G401.6 (cell line): ENCODE data around the gene MPP2.
"Not testable (repeated sequence)": the region's sequence is repeated elsewhere in the genome, so short reads cannot be mapped to it uniquely, and the experiment has no call there.

Source experiments
- FAIRE-seq: peaks from 2 replicates; lab custom pipeline; 2012; peaks lifted over from hg19 to GRCh38; lab: Jason Lieb, UNC

Gene MPP2

DNA sequence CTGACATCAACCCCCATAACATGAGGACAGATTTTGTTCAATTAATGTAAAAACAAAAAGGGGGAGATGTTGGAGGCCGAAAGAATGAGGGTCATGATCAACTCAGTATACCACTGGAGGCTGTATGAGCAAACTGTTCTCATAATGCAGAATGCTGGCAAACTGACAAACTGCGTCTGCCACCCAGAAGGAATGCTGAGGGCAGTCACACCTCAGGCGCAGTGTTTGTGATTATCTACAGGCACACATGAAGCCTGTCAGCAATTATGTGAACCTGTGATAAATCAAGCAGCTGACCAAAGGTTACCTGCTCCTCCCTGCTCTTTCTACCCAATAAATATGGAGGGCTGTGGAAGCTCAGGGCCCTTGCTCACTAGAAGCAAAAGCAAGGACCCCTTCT lies 33.0 kb downstream of the MPP2 start:
- FAIRE-seq = no peak

DNA sequence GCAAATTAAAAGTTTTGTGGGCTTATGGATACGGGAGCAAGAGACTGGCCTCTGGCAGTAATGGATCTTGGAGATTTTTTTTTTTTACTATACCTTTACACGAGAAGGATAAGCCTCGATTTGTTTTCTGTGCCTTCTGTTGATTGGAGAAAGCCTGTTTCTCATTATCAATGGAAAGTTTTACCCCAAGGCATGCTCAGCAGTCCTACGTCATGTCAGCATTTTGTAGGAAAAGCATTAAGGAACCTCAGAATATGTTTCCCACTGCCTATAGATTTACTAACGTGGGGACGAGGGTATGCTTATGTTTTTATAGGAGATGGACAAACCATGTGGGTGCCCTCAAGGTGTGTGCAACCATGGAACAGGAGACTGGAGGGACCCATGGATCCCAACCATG lies 33.5 kb downstream of the MPP2 start:
- FAIRE-seq = no peak

DNA sequence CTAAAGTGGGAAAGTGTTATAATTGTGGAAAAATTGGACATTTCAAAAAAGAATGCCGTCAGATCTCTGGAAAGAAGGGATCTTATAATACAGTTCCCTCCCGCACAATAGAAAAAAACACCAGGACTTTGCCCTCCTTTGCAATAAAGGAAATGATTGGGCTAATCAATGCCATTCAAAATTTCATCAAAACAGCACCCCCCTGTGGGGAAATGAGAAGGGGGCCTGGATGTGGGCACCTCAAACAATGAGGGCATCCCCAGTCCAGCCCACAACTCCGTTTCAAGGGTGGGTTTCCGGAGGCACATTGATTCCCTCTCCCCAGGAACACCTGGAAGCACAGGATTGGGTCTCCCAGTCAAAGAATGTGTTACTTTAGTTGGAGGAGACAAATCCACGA lies 34.2 kb downstream of the MPP2 start:
- FAIRE-seq = no peak

DNA sequence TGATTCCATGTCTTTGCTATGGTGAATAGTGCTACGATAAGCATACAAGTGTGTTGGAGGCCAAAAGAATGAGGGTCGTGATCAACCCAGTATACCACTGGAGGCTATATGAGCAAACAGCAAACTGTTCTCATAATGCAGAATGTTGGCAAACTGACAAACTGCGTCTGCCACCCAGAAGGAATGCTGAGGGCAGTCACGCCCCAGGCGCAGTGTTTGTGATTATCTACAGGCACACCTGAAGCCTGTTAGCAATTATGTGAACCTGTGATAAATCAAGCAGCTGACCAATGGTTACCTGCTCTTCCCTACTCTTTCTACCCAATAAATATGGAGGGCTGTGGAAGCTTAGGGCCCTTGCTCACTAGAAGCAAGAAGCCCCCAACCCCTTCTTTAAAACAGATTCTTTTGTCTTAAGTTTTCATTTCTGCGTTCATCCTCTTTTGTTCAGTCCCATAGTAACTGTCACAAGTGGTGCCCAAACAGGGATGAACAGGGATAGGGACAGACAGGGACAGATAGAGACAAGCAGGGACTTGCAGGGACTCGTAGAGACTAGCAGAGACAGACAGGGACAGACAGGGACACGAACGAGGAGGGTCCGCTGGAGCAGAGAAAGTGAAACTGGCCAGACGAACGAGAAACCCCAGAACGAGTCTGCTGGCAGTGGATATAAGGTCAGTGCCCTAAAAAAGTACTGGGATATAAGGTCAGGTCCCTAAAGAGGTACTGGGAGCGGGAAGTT lies 35.2 kb downstream of the MPP2 start:
- FAIRE-seq = no peak

DNA sequence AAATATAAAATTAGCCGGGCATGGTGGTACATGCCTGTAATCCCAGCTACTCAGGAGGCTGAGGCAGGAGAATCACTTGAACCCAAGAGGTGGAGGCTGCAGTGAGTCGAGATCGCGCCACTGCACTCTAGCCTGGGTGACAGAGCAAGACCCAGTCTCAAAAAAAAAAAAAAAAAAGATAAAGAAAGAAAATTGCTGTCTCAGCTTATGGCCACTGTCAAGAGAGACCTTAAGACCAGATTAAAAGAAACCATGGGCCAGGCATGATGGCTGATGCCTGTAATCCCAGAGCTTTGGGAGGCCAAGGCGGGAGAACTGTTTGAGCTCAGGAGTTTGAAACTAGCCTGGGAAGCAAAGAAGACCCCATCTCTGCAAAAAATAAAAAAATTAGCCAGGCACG lies 38.3 kb downstream of the MPP2 start:
- FAIRE-seq = not testable (repeated sequence)

DNA sequence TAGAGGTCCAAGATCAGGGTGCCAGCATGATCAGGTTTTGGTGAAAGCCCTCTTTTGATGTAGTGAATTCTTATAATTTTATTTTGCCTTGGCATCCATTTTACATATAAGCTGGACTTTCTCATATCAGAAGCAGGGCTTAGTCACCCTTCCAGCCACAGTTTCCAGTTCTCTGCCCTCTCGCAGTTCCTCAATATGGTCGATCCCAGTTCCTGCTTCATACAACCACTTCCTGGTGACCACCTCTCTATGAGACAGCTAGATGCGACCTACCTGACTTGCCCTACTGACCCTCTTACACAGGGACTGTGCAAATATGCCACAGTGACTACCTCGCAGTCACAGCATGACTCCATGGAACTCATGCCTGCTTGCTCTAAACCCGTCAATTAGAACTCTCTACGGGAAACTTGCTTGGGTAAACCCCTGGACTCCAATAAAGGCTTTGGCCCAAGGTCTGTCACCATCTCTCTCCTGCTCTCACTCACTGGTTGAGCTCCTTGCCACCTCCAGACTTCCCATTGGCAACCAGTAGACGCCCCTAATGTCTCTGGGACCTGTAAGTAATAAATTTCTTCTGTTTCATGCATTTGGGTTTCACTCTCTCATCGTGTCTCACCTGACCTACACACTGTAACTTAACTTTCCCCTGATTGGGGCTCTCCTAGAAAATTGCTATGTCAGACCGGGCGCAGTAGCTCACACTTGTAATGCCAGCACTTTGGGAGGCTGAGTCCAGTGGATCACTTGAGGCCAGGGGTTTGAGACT lies 38.9 kb downstream of the MPP2 start:
- no peak for FAIRE-seq

DNA sequence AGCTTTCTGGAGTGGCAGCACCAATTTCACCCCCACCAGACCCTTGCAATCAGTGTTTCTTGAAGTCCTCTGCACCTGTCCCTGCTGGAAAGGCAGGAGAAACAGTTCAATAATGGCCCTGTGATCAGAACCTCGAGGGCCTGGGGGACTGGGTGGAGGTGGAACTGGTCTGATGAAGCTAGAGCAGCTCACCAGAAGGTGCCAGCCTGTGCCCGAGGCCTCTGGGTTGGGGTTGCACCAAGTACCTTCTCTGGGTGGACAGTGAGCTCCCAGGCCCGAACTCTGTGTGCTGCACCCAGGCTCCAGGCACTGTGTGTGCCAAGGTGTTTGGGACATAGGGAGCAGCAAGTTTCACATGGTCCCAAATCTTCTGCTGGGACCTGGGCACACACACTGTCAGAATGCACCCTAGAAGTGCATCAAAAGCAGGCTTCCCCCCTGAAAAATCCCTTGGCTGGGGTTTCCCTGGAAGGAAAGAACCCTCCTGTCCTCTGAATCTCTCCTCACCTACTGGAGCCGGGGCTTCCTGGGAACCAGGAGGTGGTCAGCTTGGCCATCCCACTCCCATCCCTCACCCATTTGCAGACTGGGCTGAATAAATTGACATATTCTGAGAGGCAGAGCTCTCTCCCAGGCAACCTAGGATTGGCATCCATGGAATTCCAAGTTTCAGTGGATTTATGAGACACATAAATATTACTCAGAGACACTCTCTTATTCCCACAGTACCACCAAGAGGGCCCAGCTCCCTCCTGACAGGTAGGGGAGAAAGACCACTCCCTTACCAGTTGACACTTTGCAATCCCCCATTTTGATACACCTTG lies 43.0 kb downstream of the MPP2 start:
- FAIRE-seq = no peak

DNA sequence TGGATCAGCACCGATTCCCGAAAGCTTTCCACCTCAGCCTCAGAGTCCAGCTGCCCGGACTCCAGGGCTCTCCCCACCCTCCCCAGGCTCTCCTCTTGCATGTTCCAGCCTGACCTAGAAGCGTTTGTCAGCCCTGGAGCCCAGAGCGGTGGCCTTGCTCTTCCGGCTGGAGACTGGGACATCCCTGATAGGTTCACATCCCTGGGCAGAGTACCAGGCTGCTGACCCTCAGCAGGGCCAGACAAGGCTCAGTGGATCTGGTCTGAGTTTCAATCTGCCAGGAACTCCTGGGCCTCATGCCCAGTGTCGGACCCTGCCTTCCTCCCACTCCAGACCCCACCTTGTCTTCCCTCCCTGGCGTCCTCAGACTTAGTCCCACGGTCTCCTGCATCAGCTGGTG lies 45.4 kb downstream of the MPP2 start:
- FAIRE-seq = no peak

DNA sequence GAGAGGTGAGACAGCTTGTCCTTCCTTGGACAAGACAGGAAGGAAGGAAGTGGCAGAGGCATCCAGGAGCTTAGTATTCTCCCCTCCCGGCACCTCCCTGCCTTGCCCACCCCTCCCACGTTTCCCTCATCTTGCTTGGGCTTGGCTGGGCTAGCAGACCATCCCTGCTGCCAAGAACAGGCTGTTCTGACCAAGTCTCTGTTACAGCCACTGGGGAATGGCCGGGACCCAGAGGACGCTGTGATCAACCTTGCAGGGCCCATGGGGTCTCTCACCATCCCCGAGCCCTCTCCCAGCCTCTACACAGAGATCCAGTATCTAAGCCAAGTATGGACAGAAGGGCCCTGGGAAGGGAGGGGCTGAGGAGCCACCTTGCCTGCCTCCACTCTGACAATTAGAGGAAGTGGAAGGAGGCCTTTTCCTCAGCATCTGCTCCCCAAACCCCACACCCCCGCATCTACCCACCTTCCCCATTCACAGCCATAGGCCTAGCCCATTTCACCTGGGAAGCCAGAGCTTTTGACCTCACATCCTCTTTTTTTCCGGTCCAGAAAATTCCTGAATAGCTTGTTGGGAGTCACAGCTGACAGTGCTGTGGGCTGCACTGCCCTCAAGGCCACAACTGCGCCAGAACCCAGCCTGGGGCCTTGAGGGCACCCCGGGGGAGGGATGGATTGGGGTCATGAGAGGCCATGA lies 46.3 kb downstream of the MPP2 start:
- no peak for FAIRE-seq

DNA sequence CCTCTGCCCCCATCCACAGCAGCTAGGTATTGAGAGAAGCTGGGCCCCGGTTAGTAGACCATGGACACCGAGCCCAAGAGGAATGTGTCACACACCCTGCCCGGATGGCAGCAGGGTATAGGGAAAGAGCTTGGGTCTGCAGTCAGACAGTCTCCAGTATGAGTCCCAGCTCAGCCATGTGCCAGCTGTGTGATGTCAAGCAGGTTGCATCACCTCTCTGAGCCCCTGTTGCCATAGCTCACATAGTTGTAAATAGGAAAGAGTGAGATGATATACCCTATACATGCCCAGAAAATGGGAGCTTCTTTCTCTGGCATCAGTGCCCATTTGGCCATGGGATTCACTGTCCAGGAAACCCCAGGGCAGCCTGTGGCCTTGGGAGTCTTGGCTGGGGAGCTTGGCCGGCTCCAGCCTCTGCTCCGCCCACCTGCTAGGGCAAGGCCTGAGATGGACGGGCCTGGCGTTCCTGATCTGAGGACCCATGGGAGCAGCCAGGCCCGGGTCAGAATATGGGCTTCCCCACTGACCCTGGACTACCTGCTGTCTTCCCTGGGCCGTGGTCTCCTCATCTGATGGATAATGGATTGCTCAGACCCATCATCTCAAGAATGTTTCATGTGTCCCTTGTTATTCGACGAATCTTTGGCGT lies 47.1 kb downstream of the MPP2 start:
- no peak for FAIRE-seq

DNA sequence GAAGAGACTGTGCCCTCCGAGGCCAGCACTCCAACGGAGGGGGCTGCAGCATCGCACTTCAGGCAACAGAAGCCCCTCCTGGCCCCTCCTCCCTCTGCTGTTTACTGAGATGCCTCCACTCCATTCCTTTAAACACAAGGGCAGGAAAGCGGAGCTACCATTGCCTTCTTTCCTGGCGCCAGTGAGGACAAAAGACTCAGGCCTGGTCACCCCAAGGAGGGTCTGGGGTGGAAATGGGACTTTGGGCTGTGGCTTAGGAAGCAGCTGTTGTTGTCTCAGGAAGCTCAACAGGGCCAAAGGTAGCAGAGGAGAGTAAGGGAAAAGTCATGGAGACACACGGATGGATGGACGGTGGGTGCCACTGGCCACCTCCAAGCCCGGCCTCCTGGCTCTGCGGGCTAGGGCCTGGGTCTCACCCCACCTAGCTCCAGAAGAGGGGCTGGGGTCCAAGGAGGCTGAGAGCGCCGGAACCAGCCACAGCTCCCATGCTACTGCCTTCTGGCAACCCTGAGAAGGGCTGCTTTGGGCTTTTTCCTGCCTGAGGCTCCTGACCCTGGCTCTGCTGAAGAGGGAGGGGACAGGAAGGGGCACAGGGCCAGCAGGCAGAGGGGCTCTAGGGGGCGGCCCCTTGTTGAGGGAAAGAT lies 49.3 kb downstream of the MPP2 start:
- FAIRE-seq = no peak

DNA sequence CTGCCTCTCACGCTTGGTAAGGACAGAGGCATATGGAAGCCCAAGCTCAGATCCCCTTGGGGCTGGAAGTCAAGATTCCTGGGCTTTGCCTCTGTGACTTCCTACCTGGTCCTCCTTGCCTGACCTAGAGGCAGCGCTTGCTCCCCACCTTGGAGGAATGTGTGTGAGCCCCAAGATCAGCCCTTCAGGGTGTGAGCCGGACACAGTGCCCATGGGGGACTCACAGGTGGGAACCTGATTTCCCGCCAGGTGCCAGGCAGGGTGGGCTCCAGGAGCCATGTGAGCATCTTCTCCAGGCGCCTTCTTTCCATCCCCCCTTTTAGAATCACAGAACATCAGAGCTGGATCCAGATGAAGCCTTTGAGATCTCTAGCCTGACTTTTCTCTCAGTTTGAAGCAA lies 50.2 kb downstream of the MPP2 start:
- no peak for FAIRE-seq

DNA sequence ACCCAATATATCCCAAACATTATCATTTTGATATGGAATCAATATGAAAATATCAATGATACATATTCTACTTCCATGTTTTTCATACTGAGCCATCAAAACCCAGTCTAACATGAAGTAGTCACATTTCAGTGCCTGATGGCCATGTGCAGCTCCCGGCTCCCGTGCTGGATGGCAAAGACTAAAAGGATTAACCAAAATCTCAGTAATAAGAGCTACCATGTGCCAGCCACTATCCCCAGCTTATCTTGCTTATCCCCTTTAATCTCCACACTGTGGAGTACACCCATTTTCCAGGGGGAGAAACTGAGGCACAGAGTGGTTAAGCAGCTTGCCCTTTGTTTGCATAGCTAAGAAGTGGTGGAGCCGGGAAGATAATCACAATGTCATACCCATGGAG lies 51.2 kb downstream of the MPP2 start:
- FAIRE-seq = no peak

DNA sequence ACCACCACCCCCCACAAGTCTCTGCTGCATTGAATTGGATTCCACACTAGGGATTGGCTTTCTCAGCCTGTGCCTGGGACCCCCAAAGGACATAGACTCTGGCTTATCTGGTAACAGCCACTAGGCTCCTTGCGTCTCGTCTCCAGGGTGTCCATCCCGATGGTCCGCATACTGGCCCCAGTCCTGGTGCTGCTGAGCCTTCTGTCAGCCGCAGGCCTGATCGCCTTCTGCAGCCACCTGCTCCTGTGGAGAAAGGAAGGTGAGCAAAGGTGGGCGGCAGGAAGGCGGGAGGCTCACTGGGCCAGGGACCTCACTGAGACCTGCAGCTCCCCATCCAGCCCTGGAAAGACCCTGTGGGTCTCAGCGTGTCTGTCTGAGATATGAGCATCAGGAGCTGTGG lies 52.3 kb downstream of the MPP2 start:
- no peak for FAIRE-seq

DNA sequence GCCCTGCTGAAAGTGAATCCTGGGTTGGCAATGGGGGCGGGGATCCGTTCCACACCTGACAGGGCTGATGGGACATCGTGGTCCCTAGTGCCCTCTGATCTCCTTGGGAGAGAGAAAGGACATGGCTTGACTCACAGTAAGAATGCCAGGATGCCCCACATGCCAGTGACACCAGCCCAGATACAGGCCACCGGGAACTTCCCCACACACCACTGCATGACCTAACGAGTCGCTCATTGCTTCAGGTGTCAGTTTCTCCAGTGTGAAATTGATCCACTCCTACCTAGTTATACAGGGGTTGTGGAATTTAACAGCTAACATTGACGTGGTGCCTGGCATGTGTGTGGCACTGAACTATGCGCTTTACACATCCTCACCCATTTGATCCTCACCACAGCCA lies 52.8 kb downstream of the MPP2 start:
- no peak for FAIRE-seq

DNA sequence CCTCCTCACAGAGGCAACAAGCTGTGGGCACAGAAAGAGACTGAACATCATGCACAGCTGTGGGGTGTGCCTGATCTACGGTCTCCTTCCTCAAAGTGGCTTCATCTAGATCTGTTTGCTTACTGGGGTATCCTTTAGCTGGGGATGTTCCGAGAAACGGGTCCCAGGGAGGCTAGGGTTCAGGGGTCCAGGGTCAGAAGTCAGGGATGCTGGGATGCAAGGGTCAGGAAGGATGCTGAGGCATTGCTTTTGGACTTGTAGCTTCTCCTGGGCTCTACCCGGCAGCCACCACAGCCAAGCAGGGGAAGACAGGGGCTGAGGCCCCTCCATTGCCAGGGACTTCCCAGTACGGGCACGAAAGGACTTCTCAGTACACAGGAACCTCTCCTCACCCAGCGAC lies 53.8 kb downstream of the MPP2 start:
- FAIRE-seq = no peak

DNA sequence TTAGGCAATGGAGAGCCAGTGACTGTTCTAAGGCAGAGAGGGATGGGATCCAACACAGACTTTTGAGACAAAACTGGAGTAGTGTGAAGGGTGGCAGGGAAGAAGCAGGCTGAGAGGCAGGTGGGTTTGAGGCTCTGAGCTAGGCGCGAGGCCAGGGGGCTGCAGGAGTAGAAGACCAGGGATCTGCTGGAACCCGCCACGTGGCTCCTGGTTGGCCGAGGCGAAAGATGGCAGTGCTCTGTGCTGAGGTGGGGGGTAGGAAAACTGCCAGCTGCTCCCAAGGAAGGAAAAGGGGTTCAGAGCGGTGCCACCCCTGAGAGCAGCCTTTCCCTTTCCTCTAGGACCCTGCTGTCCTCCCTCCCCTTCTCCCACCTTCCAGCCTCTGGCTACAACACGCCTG lies 54.8 kb downstream of the MPP2 start:
- FAIRE-seq = no peak

DNA sequence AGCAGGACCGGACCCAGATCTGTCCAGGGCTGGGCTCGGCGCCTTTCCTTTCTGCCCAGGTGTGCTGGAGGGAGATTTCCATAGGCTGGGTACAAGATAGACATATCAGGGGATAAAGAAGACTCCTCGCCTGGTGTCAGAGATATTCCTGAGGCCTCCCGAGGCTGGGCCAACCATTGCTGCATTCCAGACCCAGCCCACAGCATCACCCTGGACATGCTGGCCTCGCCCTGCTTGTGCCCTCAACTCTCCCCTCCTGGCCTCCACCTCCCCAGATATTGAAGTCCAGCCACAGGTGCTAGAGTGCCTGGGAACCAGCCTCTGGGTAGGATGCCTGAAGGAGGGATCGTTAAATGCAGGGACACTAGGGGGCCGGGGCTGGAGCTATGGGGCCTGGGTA lies 58.2 kb downstream of the MPP2 start:
- no peak for FAIRE-seq

DNA sequence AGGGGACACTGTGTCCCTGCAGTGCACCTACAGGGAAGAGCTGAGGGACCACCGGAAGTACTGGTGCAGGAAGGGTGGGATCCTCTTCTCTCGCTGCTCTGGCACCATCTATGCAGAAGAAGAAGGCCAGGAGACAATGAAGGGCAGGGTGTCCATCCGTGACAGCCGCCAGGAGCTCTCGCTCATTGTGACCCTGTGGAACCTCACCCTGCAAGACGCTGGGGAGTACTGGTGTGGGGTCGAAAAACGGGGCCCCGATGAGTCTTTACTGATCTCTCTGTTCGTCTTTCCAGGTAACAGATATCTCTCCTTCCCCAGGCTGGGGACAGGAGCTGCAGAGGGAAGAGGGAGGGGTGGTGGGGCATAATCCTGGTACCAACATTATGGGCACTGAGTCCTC lies 58.7 kb downstream of the MPP2 start:
- no peak for FAIRE-seq

DNA sequence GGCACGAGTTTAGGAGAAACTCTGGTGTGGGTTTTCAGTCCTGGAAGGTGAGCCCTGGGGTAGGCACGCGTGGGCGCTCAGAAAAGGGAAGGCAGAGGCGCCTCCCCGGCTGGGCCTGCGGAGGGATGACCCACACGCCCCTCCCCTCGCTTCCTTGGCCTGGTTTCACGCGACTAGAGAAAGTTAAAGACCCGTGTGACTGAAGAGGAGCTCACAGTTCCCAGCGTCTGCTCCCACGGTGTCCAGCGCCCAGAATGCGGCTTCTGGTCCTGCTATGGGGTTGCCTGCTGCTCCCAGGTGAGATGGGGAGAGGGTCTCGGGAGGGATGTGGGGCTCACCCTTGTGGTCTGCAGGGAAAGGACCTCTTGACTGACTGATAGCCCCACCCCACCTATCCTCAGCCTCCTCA lies 60.4 kb downstream of the MPP2 start, which contains the start of gene CD300LG:
TSS of gene CD300LG (plus strand) at position 214 of the 409 bp plus-strand sequence. CDS start at position 255, 41 bp downstream.
- FAIRE-seq = no peak

DNA sequence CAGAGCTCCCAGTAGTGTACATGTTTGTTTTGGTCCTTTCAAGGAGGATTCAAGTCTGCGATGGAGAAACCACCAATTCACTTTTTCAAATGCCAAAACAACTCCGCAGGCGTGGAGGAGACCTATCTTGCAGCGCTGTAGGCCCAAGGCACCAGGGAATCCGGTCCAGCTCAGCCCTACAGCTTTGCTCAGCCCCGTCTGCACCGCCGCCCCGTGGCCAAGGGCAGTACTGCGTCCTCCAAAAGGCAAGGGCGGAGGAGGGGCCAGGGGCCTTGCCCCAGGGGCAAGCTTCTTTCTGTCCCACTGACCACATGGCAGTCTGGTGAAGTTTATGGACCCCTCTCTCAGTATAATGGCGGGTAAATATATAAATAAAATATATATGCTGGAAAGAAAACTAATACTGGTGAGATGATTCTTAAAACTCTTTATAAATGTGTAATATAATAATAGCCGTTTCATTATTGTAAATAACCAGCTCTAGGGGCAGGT lies 61.1 kb downstream of the MPP2 start:
- FAIRE-seq = peak; percentile 88
